GM12874 (cell line): ENCODE measurements around the gene CACNA1D.

Experiments
- CTCF ChIP-seq: IDR thresholded peaks from 2 replicates; pipeline ENCODE4 v1.5.1; 2011; ENCODE audit warnings: low read depth, mild to moderate bottlenecking, control low read depth, low read length, moderate library complexity; ENCODE audit not compliant: insufficient read depth

Gene CACNA1D

DNA sequence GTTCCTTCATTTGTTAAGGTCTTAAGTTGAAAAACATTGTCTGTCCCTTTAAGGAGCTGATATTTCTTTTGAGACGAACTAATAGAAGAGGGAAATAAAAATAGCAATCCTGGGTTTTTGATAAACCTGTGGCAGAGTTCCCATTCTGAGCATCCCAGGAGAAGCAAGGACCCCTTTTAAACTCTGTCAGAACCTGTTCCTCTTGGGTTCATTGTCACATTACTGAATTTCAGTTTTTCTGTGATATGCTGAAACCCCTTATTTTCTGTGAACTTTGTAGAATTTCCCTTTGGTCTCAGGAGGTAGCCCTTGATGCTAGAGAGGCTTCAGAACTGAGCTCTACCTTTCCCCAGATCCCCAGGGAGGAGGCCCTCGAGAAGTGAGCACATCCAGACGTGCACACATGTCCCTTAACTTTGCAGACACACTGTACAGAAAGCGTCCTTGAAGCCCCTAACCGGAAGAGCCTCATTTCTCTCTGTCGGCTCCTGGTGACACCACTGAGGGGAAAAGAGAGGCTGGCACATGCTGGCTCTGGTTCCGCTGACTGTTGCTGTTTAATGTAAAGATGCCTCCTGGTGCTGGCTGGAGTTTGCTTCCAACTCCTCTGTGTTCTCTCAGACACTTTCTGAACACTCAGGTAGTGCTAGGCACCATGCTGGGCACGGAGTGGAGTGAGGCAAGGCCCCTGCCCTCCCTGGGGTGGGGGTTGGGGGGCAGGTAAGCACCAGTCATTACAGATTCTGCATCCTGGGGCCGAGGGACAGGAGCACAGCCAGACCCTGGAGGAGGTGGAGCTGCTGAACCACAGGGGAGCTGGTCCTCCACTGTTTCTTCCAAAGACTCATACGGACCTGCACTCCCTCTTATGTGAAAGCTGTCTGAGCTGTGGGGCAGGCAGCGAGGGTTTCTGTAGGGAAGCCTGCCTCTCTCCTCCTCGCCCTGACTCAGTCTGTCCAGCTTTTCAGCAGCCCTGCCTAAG, 274.4 kb downstream of the CACNA1D start:
- TF ChIP-seq CTCF, result no peak

DNA sequence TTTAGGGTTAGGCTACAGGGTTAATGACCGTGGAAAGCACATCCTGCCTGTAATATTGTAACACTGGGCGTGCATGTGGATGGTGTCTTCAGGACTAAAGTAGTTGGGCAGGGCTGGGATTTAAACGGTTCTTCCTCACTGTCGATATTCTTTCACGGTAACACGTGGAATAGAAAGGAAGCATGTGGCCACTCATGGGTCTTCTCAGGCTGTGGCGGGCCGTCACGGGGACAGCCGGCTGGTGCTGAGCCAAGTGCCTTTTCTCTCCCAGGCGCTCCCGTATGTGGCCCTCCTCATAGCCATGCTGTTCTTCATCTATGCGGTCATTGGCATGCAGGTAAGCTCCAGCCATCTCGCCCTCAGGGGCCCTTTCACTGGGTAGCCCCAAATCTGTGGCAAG, 278.2 kb downstream of the CACNA1D start:
- TF ChIP-seq CTCF, result no peak

- no peak for TF ChIP-seq CTCF
Measured at GRCh38 chr3:53773021-53773436, 278.6 kb downstream of the CACNA1D start.

GRCh38 chr3:53773611-53774368, 279.4 kb downstream of the CACNA1D start:
- TF ChIP-seq CTCF, result no peak

DNA sequence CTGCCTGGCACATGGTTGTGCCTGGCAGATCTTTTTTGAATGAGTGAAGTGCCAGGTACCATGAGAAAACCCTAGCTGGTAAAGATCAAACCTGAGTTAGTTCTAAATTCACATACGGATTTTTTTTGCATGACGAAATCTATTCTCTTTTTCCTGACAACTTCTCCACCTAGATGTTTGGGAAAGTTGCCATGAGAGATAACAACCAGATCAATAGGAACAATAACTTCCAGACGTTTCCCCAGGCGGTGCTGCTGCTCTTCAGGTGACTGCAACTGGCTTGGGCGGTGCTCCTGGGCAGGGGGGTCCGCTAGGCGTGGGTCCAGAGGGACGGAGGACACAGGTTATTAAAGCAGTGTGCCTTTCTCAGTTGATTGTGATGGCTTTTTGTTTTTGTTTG, 280.0 kb downstream of the CACNA1D start:
- TF ChIP-seq CTCF, result no peak

GRCh38 chr3:53775018-53775417, 280.6 kb downstream of the CACNA1D start:
- no peak for TF ChIP-seq CTCF

- no peak for TF ChIP-seq CTCF
Measured at GRCh38 chr3:53775834-53776251, 281.4 kb downstream of the CACNA1D start.
